Adrenal gland (tissue), 12 donors: Measurements from ENCODE around the gene TRPV4. TPM values are rescaled to one million over a fixed set of nuclear protein-coding genes. Genes with fewer than 3 reads are reported as not detected.

Source experiments
- DNase-seq, 7 donors: peaks; one replicate each; pipeline ENCODE4 v3.0.0-alpha.2; 2019 to 2020
- H3K27ac ChIP-seq, 5 donors: fragments of 200-600 bp; sonication (generic) in 4 of 5; 1 replicate in 3 of 5; 2 replicates in 2 of 5; pipeline versions ENCODE4 v1.5.1 to v1.8.0; 2016 to 2020; ENCODE audit warnings: mild to moderate bottlenecking in 1 of 5
- H3K27me3 ChIP-seq: fragments of 200-600 bp; 2 replicates; pipeline ENCODE4 v1.8.0; 2021
- H3K36me3 ChIP-seq, 2 donors: fragments of 200-600 bp; replicated peaks in 1 of 2; 1 replicate in 1 of 2; 2 replicates in 1 of 2; pipeline versions ENCODE4 v1.5.1 to v1.8.0; 2018 to 2022
- H3K4me1 ChIP-seq, 2 donors: fragments of 200-600 bp; replicated peaks in 1 of 2; 1 replicate in 1 of 2; 2 replicates in 1 of 2; pipeline versions ENCODE4 v1.5.1 to v1.8.0; 2018 to 2021
- H3K4me3 ChIP-seq, 4 donors: fragments of 200-600 bp; sonication (generic) in 3 of 4; one replicate each; pipeline ENCODE4 v1.5.1; 2016 to 2018
- H3K9me3 ChIP-seq, 3 donors: fragments of 200-600 bp; sonication (generic) in 1 of 3; replicated peaks in 1 of 3; 1 replicate in 2 of 3; 2 replicates in 1 of 3; pipeline versions ENCODE4 v1.5.1 to v1.8.0; 2016 to 2021
- CTCF ChIP-seq, 6 experiments: fragments of 450-650 bp in 4 of 6; fragments of 200-600 bp in 2 of 6; sonication (generic) in 1 of 6; IDR thresholded peaks; 1 replicate in 5 of 6; 2 replicates in 1 of 6; pipeline versions ENCODE4 v1.5.1 to v1.8.0; 2016 to 2021; ENCODE audit warnings: antibody characterized with exemption in 6 of 6, mild to moderate bottlenecking in 2 of 6, moderate library complexity in 1 of 6
- POLR2A ChIP-seq, 2 donors: fragments of 450-650 bp; IDR thresholded peaks; one replicate each; pipeline ENCODE4 v1.6.1; 2017; ENCODE audit warnings: antibody characterized with exemption in 2 of 2, mild to moderate bottlenecking in 2 of 2, moderate library complexity in 1 of 2
- WGBS, 4 donors: extraction: QIAGEN DNeasy Blood & Tissue Kit in 2 of 4; methylation state at CpG; one replicate each; pipeline versions ENCODE4 v1.1.5 to v1.1.7; 2013 to 2017; 5-methylcytosine and 5-hydroxymethylcytosine counted together
- intact Hi-C, 2 donors: fragments of 100-400 bp; cut with DNase I; formaldehyde crosslinking; loops; one replicate each; pipeline versions ENCODE4 v1.14.1 to v1.15.0; 2022 to 2023
- polyA plus RNA-seq, 3 donors: library from polyadenylated mRNA; stranded (reverse); fragments of 200-250 nt in 2 of 3; fragments of 350-450 nt in 1 of 3; fragmentation: Illumina TruSeq in 1 of 3; extraction: RNeasy Lipid Tissue Mini Kit (QIAGEN cat#74804) in 1 of 3; gene quantifications; one replicate each; pipeline ENCODE4 v1.2.3, GENCODE V29; 2013 to 2014
- total RNA-seq, 9 donors: library from RNA; depleted of rRNA in 4 of 9; stranded (reverse); fragments of >200 nt in 4 of 9; fragments of 120-200 nt in 1 of 9; fragmentation: NEBNext Ultra II Directional in 1 of 9; extraction: Animal tissue kit (Norgen Biotek cat#: 25700) in 1 of 9; gene quantifications; one replicate each; pipeline versions ENCODE4 v1.1.0 to v1.2.4, GENCODE V29; 2013 to 2023
- donor health status: healthy with polysubstance abuse.
- donor health status: Bipolar disorder and iron deficiency.
- donor health status: DM: yes; HTN: yes; CAD: no.
- donor health status: DM: no; HTN: no; CAD: no.
- donor health status: DM: no; HTN: no; CAD: no.
- donor health status: DM: yes; HTN: yes; CAD: no.

Gene TRPV4
- total and polyA plus RNA-seq, 12 donors = 0.30 to 5.9 (median 1.4) TPM

DNA sequence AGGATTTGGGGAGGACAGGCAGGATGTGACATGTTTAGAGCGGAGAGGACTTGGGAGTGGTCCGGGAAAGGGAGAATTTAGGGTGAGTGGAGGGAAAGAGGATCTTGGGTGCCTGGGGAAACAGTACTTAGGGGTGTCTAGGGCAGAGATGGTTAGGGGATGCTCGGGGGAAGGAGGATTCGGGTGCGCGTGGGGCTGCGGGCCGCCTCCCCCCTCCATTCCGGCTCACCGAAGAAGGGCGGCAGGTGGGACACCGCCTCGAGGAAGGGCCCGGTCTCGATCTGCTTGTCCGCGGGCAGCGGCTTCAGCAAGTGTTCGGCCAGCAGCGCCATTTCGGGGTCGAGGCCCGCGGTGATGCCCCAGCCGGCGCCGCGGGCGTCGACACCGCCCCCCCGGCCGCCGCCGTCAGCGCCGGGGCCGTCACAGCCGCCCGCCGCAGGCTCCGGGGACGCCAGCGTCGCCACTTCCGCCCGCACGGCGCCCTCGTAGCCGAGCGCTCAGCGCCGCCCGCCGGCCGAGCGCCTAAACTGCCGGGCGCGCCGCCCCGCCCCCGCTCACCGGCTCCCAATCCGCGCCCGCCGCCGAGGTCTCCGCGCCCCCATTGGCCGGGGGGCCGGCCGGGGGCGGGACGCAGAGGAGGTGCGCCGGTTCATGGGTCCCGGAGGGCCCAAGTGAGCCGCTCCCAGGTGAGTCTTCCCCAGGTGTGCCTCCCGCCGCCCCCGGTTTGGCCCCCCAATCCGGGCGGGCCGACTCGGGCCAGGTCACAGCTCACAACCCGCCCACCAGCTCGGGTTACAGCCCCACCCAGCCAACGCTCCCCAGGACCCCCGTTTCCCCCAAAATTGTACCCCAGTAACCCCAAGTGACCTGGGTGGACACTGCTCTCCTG, 47.1 kb upstream of the TRPV4 start, which contains the start of gene GLTP:
Gene GLTP, minus strand, starts transcription at position 499 of the 889 bp plus-strand sequence. Its CDS starts 167 bp downstream, at position 332.
- H3K9me3 ChIP-seq = no peaks in the 10 kb centered on the region
- H3K27ac ChIP-seq = peak within 1 kb of the TSS in 3 of 5 donors; percentile 63 to 89 (median 71)
- peaks cover 11 to 30% of the 10 kb centered on the region in 2 donors for H3K4me1 ChIP-seq
- WGBS, 4 donors = 0 to 2% (median 1%) methylated on average over 10 to 91 of the region's 92 CpGs
- H3K27me3 ChIP-seq = no peaks in the 10 kb centered on the region
- peak; percentile 56 to 61 for TF ChIP-seq POLR2A (IDR thresholded peaks at IDR 0.05)
- peak in 3 of 6 experiments; percentile 62 to 98 (median 94) for TF ChIP-seq CTCF (IDR thresholded peaks at IDR 0.05)
- DNase-seq = peak; percentile 73 to 88 (median 82)
- intact Hi-C loops = loop anchor here in 1 of 2 donors (2.0 kb wide), 1 partner anchor 75 kb away; no protein-coding TSS in a partner anchor
- peak within 1 kb of the TSS in 3 of 4 donors; percentile 60 to 92 (median 83) for H3K4me3 ChIP-seq
- no peaks in the 10 kb centered on the region for H3K36me3 ChIP-seq

GRCh38 chr12:109879351-109880042, 46.3 kb upstream of the TRPV4 start:
- Histone ChIP-seq H3K36me3 (no peaks in the 10 kb centered on the region), H3K27me3 (no peaks in the 10 kb centered on the region), H3K9me3 (no peaks in the 10 kb centered on the region), H3K27ac (peak overlapping the region in 3 of 5 donors; percentile 63 to 89 (median 71)), H3K4me3 (peak overlapping the region in 3 of 4 donors; percentile 60 to 92 (median 83)), H3K4me1 (peaks cover 11 to 31% of the 10 kb centered on the region in 2 donors)
- 8 to 13% (median 11%) methylated on average over 10 to 13 of the region's 13 CpGs for WGBS, 4 donors
- intact Hi-C loops = loop anchor here in 1 of 2 donors (2.0 kb wide), 1 partner anchor 75 kb away; no protein-coding TSS in a partner anchor
- DNase-seq = no peak
- TF ChIP-seq POLR2A (IDR thresholded peaks at IDR 0.05) (no peak), CTCF (IDR thresholded peaks at IDR 0.05) (no peak)

- intact Hi-C loops = no loop called here
- Histone ChIP-seq H3K4me3 (peak overlapping the region in 1 of 4 donors; percentile 92), H3K27me3 (no peaks in the 10 kb centered on the region), H3K4me1 (peaks cover 11 to 31% of the 10 kb centered on the region in 2 donors), H3K9me3 (no peaks in the 10 kb centered on the region), H3K27ac (no peak overlapping the region), H3K36me3 (no peaks in the 10 kb centered on the region)
- no peak for DNase-seq
- 67 to 84% (median 73%) methylated on average over 7 of the region's 7 CpGs for WGBS, 4 donors
- TF ChIP-seq POLR2A (IDR thresholded peaks at IDR 0.05) = no peak
- TF ChIP-seq CTCF (IDR thresholded peaks at IDR 0.05) = no peak
These were observed 45.6 kb upstream of the TRPV4 start for GRCh38 chr12:109878749-109879148.

GRCh38 chr12:109878247-109878625, 45.0 kb upstream of the TRPV4 start:
- WGBS, 4 donors = 82 to 89% (median 85%) methylated on average over 3 of the region's 3 CpGs
- intact Hi-C loops = no loop called here
- TF ChIP-seq POLR2A (IDR thresholded peaks at IDR 0.05) (no peak), CTCF (IDR thresholded peaks at IDR 0.05) (no peak)
- no peak for DNase-seq
- H3K27ac ChIP-seq = no peak overlapping the region
- H3K36me3 ChIP-seq = no peaks in the 10 kb centered on the region
- H3K9me3 ChIP-seq = no peaks in the 10 kb centered on the region
- no peaks in the 10 kb centered on the region for H3K27me3 ChIP-seq
- H3K4me3 ChIP-seq = no peak overlapping the region
- peaks cover 11 to 31% of the 10 kb centered on the region in 2 donors for H3K4me1 ChIP-seq
